Smooth muscle cell (in vitro differentiated cells): ENCODE data around the gene ZNF691. TPM values are rescaled to one million over a fixed set of nuclear protein-coding genes. Genes with fewer than 3 reads are reported as not detected.

ENCODE experiments used
- DNase-seq: peaks from one replicate; lab custom pipeline; 2025; ENCODE audit not compliant: unreplicated experiment; lab: John Stamatoyannopoulos, UW
- H2AFZ ChIP-seq: fragments of 200-600 bp; sonication (generic); 2 replicates; pipeline ENCODE4 v1.6.0; 2016; ENCODE audit warnings: antibody characterized with exemption, low read depth, mild to moderate bottlenecking
- H3F3A ChIP-seq: fragments of 200-600 bp; sonication (generic); 2 replicates; pipeline ENCODE4 v1.6.0; 2017; ENCODE audit warnings: antibody characterized with exemption, low read depth
- H3K27ac ChIP-seq: fragments of 200-600 bp; sonication (generic); 2 replicates; pipeline ENCODE4 v1.5.1; 2016; ENCODE audit warnings: low read depth, mild to moderate bottlenecking
- H3K27me3 ChIP-seq: fragments of 200-600 bp; sonication (generic); 2 replicates; pipeline ENCODE4 v1.6.1; 2016; ENCODE audit warnings: low read depth, mild to moderate bottlenecking
- H3K36me3 ChIP-seq: fragments of 200-600 bp; sonication (generic); 2 replicates; pipeline ENCODE4 v1.5.1; 2016; ENCODE audit warnings: low read depth
- H3K4me1 ChIP-seq: fragments of 200-600 bp; sonication (generic); 2 replicates; pipeline ENCODE4 v1.5.1; 2016; ENCODE audit warnings: low read depth
- H3K4me2 ChIP-seq: fragments of 200-600 bp; sonication (generic); 2 replicates; pipeline ENCODE4 v1.6.0; 2016; ENCODE audit warnings: mild to moderate bottlenecking
- H3K4me3 ChIP-seq: fragments of 200-600 bp; sonication (generic); 2 replicates; pipeline ENCODE4 v1.5.1; 2016; ENCODE audit warnings: mild to moderate bottlenecking
- H3K79me2 ChIP-seq: fragments of 200-600 bp; sonication (generic); 2 replicates; pipeline ENCODE4 v1.6.0; 2016; ENCODE audit warnings: low read depth, mild to moderate bottlenecking
- H3K9ac ChIP-seq: fragments of 200-600 bp; sonication (generic); 2 replicates; pipeline ENCODE4 v1.6.0; 2016; ENCODE audit warnings: low read depth
- H3K9me3 ChIP-seq: fragments of 200-600 bp; sonication (generic); replicated peaks from 2 replicates; pipeline ENCODE4 v1.5.1; 2016; ENCODE audit warnings: low read depth
- H4K20me1 ChIP-seq: fragments of 200-600 bp; sonication (generic); 2 replicates; pipeline ENCODE4 v1.6.0; 2016; ENCODE audit warnings: low read depth
- CTCF ChIP-seq: fragments of 200-600 bp; sonication (generic); IDR thresholded peaks from 2 replicates; pipeline ENCODE4 v1.5.1; 2017; ENCODE audit warnings: borderline replicate concordance, mild to moderate bottlenecking, antibody characterized with exemption; ENCODE audit not compliant: insufficient read depth, poor library complexity, severe bottlenecking
- WGBS: methylation state at CpG from one replicate; pipeline ENCODE4 v1.1.7; 2016; ENCODE audit warnings: low lambda C conversion rate; 5-methylcytosine and 5-hydroxymethylcytosine counted together
- polyA plus RNA-seq: library from polyadenylated mRNA; unstranded; fragments of >200 nt; fragmentation: Nextera tagmentation; extraction: Ambion mirVana; gene quantifications from 2 replicates; pipeline ENCODE4 v1.2.1, GENCODE V29; 2016
- total RNA-seq: library from RNA; depleted of rRNA; stranded (reverse); fragments of >200 nt; gene quantifications from 2 replicates; pipeline ENCODE4 v1.2.3, GENCODE V29; 2014

Gene ZNF691
- total and polyA plus RNA-seq, 2 experiments from 2014 or later, result 4.2 to 4.8 TPM

DNA sequence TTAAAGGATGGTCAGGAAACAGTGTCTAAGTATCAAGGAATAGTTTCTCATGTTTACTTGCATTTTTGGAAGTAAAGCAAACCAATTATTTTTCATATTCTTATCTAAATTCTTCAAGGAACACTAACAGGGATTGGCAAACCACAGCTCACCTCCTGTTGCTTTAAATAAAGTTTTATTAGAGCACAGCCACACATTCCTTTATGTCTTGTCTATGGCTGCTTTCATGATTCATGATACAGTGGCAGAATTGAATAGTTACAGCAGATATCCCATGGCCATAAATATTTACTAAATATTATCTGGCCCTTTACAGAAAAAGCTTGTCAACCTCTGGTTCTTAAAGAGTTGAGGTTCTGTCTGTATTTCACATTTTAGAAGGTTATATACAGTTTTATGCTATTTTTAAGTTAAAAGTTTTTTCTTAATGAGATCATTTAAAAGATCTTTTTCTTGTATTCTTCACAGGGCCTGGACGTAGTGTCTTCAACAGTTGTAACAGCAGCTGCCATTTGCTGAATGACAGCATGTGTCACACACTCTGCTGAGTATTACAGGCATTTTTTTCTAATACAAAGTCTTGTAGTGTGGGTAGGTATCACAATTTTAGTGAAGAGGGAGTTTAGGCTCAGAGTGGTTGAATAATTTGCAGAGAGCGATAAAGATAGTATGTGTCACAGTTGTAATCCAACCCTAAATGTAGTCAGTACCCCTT, 2.6 kb downstream of the ZNF691 start:
- peaks cover 14% of the 10 kb centered on the region for H3K79me2 ChIP-seq
- H2AFZ ChIP-seq, result no peak overlapping the region
- no peaks in the 10 kb centered on the region for H3K27me3 ChIP-seq
- DNase-seq, result no peak
- WGBS, result 98% methylated on average over 2 of the region's 2 CpGs
- TF ChIP-seq CTCF, result no peak
- no peak overlapping the region for H3K9ac ChIP-seq
- H3F3A ChIP-seq, result no peaks in the 10 kb centered on the region
- H3K4me2 ChIP-seq, result no peak overlapping the region
- no peak overlapping the region for H3K27ac ChIP-seq
- no peak overlapping the region for H3K4me3 ChIP-seq
- peaks cover 19% of the 10 kb centered on the region for H3K36me3 ChIP-seq
- peaks cover 14% of the 10 kb centered on the region for H3K4me1 ChIP-seq
- H3K9me3 ChIP-seq, result no peaks in the 10 kb centered on the region
- no peaks in the 10 kb centered on the region for H4K20me1 ChIP-seq

- H3K79me2 ChIP-seq, result peaks cover 14% of the 10 kb centered on the region
- H3K4me3 ChIP-seq, result no peak overlapping the region
- whole genome bisulfite sequencing, result 100% methylated on average over 3 of the region's 5 CpGs
- H3K27ac ChIP-seq, result no peak overlapping the region
- H3K4me2 ChIP-seq, result no peak overlapping the region
- no peaks in the 10 kb centered on the region for H3K9me3 ChIP-seq
- no peaks in the 10 kb centered on the region for H3F3A ChIP-seq
- no peaks in the 10 kb centered on the region for H4K20me1 ChIP-seq
- H3K36me3 ChIP-seq, result peaks cover 19% of the 10 kb centered on the region
- no peak overlapping the region for H2AFZ ChIP-seq
- no peak for DNase-seq
- no peaks in the 10 kb centered on the region for H3K27me3 ChIP-seq
- TF ChIP-seq CTCF, result no peak
- H3K9ac ChIP-seq, result no peak overlapping the region
- H3K4me1 ChIP-seq, result peaks cover 14% of the 10 kb centered on the region
Measured at GRCh38 chr1:42849944-42850343, 3.5 kb downstream of the ZNF691 start.

- Histone ChIP-seq H4K20me1 (no peaks in the 10 kb centered on the region), H2AFZ (no peak overlapping the region), H3K9me3 (no peaks in the 10 kb centered on the region), H3K27me3 (no peaks in the 10 kb centered on the region), H3K4me3 (no peak overlapping the region), H3K9ac (no peak overlapping the region), H3F3A (no peaks in the 10 kb centered on the region), H3K4me2 (no peak overlapping the region), H3K4me1 (peaks cover 11% of the 10 kb centered on the region), H3K27ac (no peak overlapping the region), H3K79me2 (peaks cover 14% of the 10 kb centered on the region), H3K36me3 (peaks cover 19% of the 10 kb centered on the region)
- DNase-seq, result no peak
- TF ChIP-seq CTCF, result no peak
- 98% methylated on average over 15 of the region's 15 CpGs for WGBS
Measured at GRCh38 chr1:42851420-42851819, 5.0 kb downstream of the ZNF691 start.
